ENCODE results near the gene ONECUT2. TPM values are rescaled to one million over a fixed set of nuclear protein-coding genes. Genes with fewer than 3 reads are reported as not detected.

Gene ONECUT2
- total RNA-seq, 2 experiments from 2014 or later, result not detected

DNA sequence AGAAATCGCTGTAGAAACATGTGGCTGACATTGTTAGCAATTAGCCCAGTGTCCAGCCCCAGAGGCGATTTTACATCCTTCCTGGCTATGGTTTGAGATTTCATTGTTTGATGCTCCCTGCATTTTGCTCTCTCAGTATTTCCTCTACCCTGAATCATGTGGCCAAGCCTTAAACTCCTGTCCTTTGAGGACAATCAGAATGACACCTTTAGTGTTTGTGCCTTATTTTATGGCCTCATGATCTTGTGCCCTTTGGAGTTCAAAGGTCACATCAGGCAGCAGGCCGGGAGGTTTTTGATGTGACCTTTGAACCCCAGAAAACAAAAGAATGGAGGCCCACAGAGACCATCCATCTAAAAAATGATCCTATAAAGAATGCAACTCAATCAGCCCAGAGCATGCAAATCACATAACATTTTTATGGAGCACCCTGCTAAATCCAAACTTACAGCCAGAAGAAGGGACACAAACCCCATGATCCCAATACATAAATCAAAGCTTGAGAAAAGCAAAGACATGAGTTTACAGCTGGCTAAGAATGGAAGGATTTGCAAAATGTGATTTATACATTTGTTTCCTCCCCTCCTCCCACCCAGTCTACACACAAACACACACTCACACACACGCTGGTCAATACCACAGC lies 98.8 kb downstream of the ONECUT2 start:
- DNase-seq, result no peak
- ChIA-PET CTCF (no interaction called here), POLR2A (no interaction called here)
- Mint-ChIP-seq H3K4me1 (no peaks in the 10 kb centered on the region), H3K4me3 (no peak overlapping the region), H3K27me3 (no peaks in the 10 kb centered on the region), H3K9me3 (no peaks in the 10 kb centered on the region), H3K27ac (no peak overlapping the region), H3K36me3 (ENCODE audit: low read depth) (no peaks in the 10 kb centered on the region)

DNA sequence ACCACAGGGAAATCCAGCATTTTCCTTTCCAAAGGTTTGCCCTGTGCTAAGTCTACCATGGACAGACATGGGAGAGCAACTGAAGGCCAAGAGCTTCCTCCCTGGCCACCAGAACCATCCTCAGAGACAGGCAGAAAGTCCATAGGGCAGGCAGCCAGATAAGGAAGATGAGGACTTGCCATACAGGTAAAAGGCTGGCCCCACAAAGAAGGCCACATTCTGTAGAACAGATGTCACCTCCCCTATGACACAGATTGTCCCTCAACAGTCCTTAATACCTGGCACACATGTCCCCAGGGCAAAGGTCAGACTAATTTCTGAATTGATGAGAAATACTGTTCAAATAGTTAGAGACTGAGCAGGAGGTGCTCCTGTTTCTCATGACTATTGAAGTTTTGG lies 99.3 kb downstream of the ONECUT2 start:
- DNase-seq, result no peak
- H3K36me3 Mint-ChIP-seq (ENCODE audit: low read depth), result no peaks in the 10 kb centered on the region
- ChIA-PET POLR2A (no interaction called here), CTCF (no interaction called here)
- no peaks in the 10 kb centered on the region for H3K4me1 Mint-ChIP-seq
- no peak overlapping the region for H3K4me3 Mint-ChIP-seq
- H3K9me3 Mint-ChIP-seq, result no peaks in the 10 kb centered on the region
- H3K27me3 Mint-ChIP-seq, result no peaks in the 10 kb centered on the region
- H3K27ac Mint-ChIP-seq, result no peak overlapping the region

DNA sequence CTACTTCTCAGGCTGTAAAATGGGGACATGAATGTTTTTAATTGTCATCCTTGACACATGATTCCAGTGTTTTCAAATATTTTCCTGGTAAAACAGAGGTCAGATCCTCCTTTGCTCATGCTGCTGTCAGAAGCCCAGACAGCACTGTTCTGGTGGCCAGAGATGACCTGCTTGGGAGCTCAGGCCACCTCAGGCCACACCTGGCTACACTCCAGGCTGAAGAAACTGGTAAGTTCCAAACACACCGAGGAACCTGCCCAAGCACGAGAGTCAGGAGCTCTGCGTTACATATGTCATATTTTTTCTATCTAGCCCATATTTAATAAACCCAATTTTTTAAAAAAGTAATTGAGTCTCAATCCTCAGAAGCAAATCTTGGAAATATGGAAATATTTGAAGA lies 103.4 kb downstream of the ONECUT2 start:
- Mint-ChIP-seq H3K36me3 (ENCODE audit: low read depth) (no peaks in the 10 kb centered on the region), H3K27me3 (no peaks in the 10 kb centered on the region), H3K9me3 (no peaks in the 10 kb centered on the region), H3K4me1 (no peaks in the 10 kb centered on the region), H3K4me3 (no peak overlapping the region), H3K27ac (no peak overlapping the region)
- CTCF ChIA-PET, result no interaction called here
- DNase-seq, result no peak
- POLR2A ChIA-PET, result no interaction called here

- CTCF ChIA-PET, result no interaction called here
- POLR2A ChIA-PET, result no interaction called here
- no peaks in the 10 kb centered on the region for H3K36me3 Mint-ChIP-seq (ENCODE audit: low read depth)
- no peaks in the 10 kb centered on the region for H3K9me3 Mint-ChIP-seq
- no peak overlapping the region for H3K27ac Mint-ChIP-seq
- no peak for DNase-seq
- H3K27me3 Mint-ChIP-seq, result no peaks in the 10 kb centered on the region
- no peaks in the 10 kb centered on the region for H3K4me1 Mint-ChIP-seq
- no peak overlapping the region for H3K4me3 Mint-ChIP-seq
Measured at GRCh38 chr18:57539702-57540101, 104.5 kb downstream of the ONECUT2 start.

Other genes starting within 250 kb of the ONECUT2 start
- gene ST8SIA3, start 82.8 kb upstream of the ONECUT2 start, total RNA-seq, result not detected
- 10 to 100 TPM; 14.4 to 18.1 TPM for gene FECH, start 151.3 kb downstream of the ONECUT2 start, total RNA-seq
- gene NARS1, start 186.5 kb downstream of the ONECUT2 start, total RNA-seq, result 10 to 100 TPM; 92.4 to 98.3 TPM

All from activated CD4-positive, alpha-beta memory T cell treated with anti-CD3 and anti-CD28 coated beads, Interleukin-2, amount 10 ng/mL, durations not matched to agents 7 days and 5 days (primary cell).